ENCODE measurements around the gene PECR. TPM values are rescaled to one million over a fixed set of nuclear protein-coding genes. Genes with fewer than 3 reads are reported as not detected.
"Not testable (repeated sequence)": the region's sequence is repeated elsewhere in the genome, so short reads cannot be mapped to it uniquely, and the experiment has no call there.

The PECR gene
- total RNA-seq, 2 donors from 2014 or later, result 27.7 to 27.8 TPM

DNA sequence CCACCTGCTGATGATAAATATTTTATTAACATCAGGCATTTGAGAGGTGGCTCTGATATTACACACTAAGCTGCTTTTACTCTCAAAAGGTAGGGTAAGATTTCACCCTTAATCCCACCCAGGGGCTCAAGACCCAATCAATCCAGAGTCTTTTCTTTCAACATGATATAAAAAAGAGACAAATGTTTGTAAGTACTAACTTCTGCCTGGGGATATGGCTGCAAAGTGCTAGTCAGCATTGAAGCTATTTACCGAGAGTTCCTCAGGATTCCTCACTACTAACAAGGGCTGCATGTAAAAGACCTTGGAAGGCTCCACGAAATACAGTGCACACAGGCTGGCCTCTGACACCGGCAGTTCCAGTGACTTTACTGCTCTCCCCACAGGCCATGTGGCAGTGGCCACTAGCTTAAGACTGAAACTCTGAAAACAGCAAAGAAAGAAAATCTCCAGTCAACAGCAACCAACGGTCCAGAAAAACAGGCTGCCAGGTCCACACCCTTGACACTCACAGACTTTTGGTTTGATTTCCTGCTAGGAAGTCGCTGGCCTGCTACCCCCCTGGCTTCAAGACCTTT is 79.4 kb downstream of the PECR start:
- Mint-ChIP-seq H3K4me1 (peaks cover 45% of the 10 kb centered on the region), H3K27ac (peak overlapping the region; percentile 61), H3K4me3 (peak overlapping the region; percentile 16), H3K27me3 (no peaks in the 10 kb centered on the region), H3K9me3 (no peaks in the 10 kb centered on the region), H3K36me3 (ENCODE audit: low read depth) (peaks cover 6% of the 10 kb centered on the region)
- ATAC-seq (replicated peaks), result no peak

DNA sequence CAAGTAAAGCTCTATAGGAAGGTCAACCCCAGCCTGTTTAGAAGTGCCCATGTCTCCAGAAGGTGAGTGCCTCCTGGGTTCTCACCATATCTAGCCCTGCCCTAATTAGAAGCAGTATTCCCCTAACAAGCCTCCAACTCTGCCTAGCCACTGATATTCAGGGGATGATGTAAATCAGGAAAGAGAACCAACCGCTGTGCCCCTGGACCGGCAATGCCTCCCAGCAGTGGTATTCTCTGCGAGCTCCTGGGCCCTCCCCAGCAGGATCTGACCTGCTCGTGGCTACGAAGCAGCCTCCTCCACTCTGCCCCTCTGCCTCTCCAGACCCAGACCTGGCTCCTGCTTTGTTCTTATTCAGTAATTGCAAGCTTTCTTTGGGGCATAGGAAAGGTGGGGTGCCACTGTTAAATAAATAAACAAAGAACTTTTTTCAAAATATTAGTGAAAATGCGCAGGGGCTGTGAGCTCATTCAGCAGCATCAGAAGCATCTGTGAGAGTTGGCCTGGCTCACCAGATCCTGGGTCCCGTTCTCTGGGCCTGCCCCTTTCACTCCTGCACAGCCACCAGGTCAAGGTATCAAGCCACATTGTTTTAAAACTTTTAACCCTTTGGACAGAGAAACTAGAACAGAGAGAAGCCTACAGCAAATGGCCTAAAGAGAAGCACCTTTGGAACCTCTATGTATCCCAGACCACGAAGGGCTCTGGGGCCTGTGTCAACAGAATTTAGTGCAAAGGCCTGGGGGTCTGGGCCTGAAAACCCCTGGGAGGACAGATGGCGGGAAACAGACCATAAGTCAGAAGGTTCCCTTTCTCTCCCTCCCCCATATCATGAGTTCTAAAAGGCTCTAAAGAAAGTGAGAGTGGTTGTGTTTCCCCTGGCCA is 80.2 kb downstream of the PECR start:
- ATAC-seq (replicated peaks), result no peak
- H3K4me3 Mint-ChIP-seq, result no peak overlapping the region
- H3K27me3 Mint-ChIP-seq, result no peaks in the 10 kb centered on the region
- H3K9me3 Mint-ChIP-seq, result no peaks in the 10 kb centered on the region
- peaks cover 40% of the 10 kb centered on the region for H3K4me1 Mint-ChIP-seq
- H3K36me3 Mint-ChIP-seq (ENCODE audit: low read depth), result peaks cover 10% of the 10 kb centered on the region
- no peak overlapping the region for H3K27ac Mint-ChIP-seq

DNA sequence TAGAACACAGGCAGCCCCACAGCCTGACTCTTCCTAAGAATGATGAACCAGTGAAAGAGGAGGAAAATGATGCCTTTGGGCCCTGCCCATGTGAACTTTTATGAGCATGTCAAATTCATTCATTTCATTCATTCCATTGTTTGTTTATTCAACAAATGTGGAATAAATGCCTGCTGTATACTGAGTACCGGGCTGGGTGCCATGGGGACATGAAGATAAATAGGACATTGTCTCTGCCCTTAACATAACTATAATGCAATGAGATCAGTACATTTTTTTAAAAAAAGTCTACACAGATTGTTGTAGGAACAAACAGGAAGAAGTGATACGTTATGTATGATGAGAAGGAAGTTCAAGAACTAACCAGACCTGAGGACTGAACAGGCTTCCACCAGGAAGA is 83.0 kb downstream of the PECR start:
- Mint-ChIP-seq H3K4me3 (no peak overlapping the region), H3K27ac (no peak overlapping the region), H3K36me3 (ENCODE audit: low read depth) (peaks cover 37% of the 10 kb centered on the region), H3K9me3 (no peaks in the 10 kb centered on the region), H3K4me1 (peaks cover 18% of the 10 kb centered on the region), H3K27me3 (no peaks in the 10 kb centered on the region)
- ATAC-seq (replicated peaks), result no peak

DNA sequence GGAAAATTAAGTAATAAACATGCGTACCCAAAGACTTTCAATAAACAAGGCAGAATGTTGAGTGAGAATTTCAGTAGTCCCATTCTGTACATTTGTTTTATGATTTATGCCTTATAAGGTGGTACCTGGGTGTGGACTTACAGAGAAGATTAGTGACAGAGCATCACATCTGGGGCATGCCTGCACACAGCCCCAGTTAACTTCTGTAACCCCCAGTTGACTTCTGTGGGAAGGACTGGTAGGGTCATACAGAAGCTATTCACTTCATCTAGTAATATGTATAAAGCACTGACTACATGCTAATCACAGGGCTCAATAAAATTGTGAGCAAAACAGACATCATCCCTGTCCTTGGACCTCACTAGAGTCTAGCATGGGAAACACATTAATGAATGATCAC is 84.4 kb downstream of the PECR start:
- no peaks in the 10 kb centered on the region for H3K27me3 Mint-ChIP-seq
- no peak overlapping the region for H3K4me3 Mint-ChIP-seq
- peaks cover 5% of the 10 kb centered on the region for H3K4me1 Mint-ChIP-seq
- H3K9me3 Mint-ChIP-seq, result no peaks in the 10 kb centered on the region
- peak overlapping the region; percentile 64 for H3K27ac Mint-ChIP-seq
- peaks cover 51% of the 10 kb centered on the region for H3K36me3 Mint-ChIP-seq (ENCODE audit: low read depth)
- ATAC-seq (replicated peaks), result no peak

DNA sequence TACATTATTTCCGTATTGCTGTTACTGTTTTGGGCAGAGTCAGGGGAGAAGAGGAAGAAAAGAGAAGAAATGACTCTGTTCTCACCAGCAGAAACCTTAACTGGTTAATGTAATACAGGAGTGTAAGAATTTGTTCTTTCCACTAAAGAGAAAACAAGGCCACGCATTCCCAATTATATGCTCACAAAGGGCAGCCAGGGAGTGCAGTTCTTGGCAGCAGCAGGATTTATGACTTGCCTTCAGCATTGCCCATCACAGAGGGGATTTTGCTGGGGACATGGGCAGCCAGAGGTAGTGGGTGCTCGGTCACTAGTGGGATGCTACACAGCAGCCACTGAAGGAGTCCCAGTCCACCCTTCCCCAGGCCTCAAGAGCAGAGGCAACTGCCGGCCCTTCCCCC is 86.7 kb downstream of the PECR start:
- Mint-ChIP-seq H3K27me3 (no peaks in the 10 kb centered on the region), H3K4me3 (no peak overlapping the region), H3K4me1 (peaks cover 5% of the 10 kb centered on the region), H3K9me3 (peaks cover 12% of the 10 kb centered on the region), H3K27ac (no peak overlapping the region), H3K36me3 (ENCODE audit: low read depth) (peaks cover 74% of the 10 kb centered on the region)
- ATAC-seq (replicated peaks), result no peak

DNA sequence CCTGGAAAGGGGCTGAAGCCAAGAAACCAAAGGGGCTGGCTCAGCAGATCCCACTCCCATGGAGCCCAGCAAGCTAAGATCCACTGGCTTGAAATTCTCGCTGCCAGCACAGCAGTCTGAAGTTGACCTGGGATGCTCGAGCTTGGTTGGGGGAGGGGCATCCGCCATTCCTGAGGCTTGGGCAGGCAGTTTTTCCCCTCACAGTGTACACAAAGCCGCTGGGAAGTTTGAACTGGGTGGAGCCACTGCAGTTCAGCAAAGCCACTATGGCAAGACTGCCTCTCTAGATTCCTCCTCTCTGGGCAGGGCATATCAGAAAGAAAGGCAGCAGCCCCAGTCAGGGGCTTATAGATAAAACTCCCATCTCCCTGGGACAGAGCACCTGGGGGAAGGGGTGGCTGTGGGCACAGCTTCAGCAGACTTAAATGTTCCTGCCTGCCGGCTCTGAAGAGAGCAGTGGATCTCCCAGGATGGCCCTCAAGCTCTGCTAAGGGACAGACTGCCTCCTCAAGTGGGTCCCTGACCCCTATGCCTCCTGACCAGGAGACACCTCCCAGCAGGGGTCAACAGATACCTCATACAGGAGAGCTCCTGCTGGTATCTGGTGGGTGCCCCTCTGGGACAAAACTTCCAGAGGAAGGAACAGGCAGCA is 92.9 kb downstream of the PECR start:
- H3K9me3 Mint-ChIP-seq, result peaks cover 15% of the 10 kb centered on the region
- not testable (repeated sequence) for H3K4me1 Mint-ChIP-seq; ATAC-seq (replicated peaks); H3K27me3 Mint-ChIP-seq; H3K27ac Mint-ChIP-seq; H3K4me3 Mint-ChIP-seq
- H3K36me3 Mint-ChIP-seq (ENCODE audit: low read depth), result peaks cover 64% of the 10 kb centered on the region

Other genes starting within 250 kb of the PECR start
- gene MREG, start 68.3 kb downstream of the PECR start, total RNA-seq, result 10 to 100 TPM in 1 of 2 donors, 1 to 10 TPM in 1; 7.5 to 22.0 TPM
- gene TMEM169, start 110 bp upstream of the PECR start, total RNA-seq, result 1 to 10 TPM; 1.4 to 1.5 TPM
- gene XRCC5, start 27.5 kb upstream of the PECR start, total RNA-seq, result 100 to 1,000 TPM; 391 to 617 TPM